Body of pancreas (tissue), 4 donors: ENCODE measurements around the gene SLC35F4. TPM values are rescaled to one million over a fixed set of nuclear protein-coding genes. Genes with fewer than 3 reads are reported as not detected.

Source experiments
- ATAC-seq: fragments of 150-250 bp; one replicate; pipeline ENCODE4 v1.9.1; 2016
- DNase-seq, 4 donors: peaks; one replicate each; pipeline ENCODE4 v3.0.0-alpha.2; 2019
- H3K27ac ChIP-seq, 4 donors: fragments of 200-600 bp; sonication (generic); 1 replicate in 3 of 4; 2 replicates in 1 of 4; pipeline versions ENCODE4 v1.5.1 to v1.6.1; 2016 to 2019; ENCODE audit warnings: mild to moderate bottlenecking in 1 of 4, mixed read lengths in 1 of 4, moderate library complexity in 1 of 4
- H3K27me3 ChIP-seq, 2 donors: fragments of 200-600 bp; sonication (generic); one replicate each; pipeline ENCODE4 v1.6.0; 2016; ENCODE audit warnings: mild to moderate bottlenecking in 1 of 2
- H3K36me3 ChIP-seq, 2 donors: fragments of 200-600 bp; sonication (generic); replicated peaks in 1 of 2; 2 replicates each; pipeline ENCODE4 v1.5.1; 2016; ENCODE audit warnings: low read depth in 2 of 2; ENCODE audit not compliant: insufficient read depth in 1 of 2
- H3K4me1 ChIP-seq: fragments of 200-600 bp; sonication (generic); one replicate; pipeline ENCODE4 v1.6.0; 2016
- H3K4me3 ChIP-seq, 2 donors: fragments of 200-600 bp; sonication (generic); 1 replicate in 1 of 2; 2 replicates in 1 of 2; pipeline ENCODE4 v1.5.1; 2016 to 2019
- H3K9me3 ChIP-seq, 3 donors: fragments of 200-600 bp; sonication (generic); 1 replicate in 2 of 3; 2 replicates in 1 of 3; pipeline ENCODE4 v1.5.1; 2016
- POLR2A ChIP-seq, 3 donors: fragments of 450-650 bp; IDR thresholded peaks; one replicate each; pipeline ENCODE4 v1.6.1; 2016; ENCODE audit warnings: antibody characterized with exemption in 3 of 3, mild to moderate bottlenecking in 2 of 3
- WGBS, 2 donors: methylation state at CpG; one replicate each; pipeline ENCODE4 v1.1.5; 2017; 5-methylcytosine and 5-hydroxymethylcytosine counted together
- intact Hi-C: fragments of 100-400 bp; cut with DNase I; formaldehyde crosslinking; loops from one replicate; pipeline ENCODE4 v1.15.1; 2023
- total RNA-seq, 2 donors: library from RNA; depleted of rRNA; stranded (reverse); fragments of >200 nt; gene quantifications; one replicate each; pipeline ENCODE4 v1.1.0, GENCODE V29; 2016
- TF ChIP-seq, protein P1 (sequence below), 7 experiments: fragments of 450-650 bp in 4 of 7; fragments of 200-600 bp in 3 of 7; sonication (generic) in 3 of 7; IDR thresholded peaks; one replicate each; pipeline ENCODE4 v1.5.1; 2016 to 2019; ENCODE audit warnings: antibody characterized with exemption in 7 of 7

SLC35F4 gene
- total RNA-seq, 2 donors from 2014 or later: not detected

GRCh38 chr14:57739516-57739915 lies 126.4 kb downstream of the SLC35F4 start:
- ATAC-seq: no peak
- H3K27ac ChIP-seq: peak overlapping the region in 3 of 4 donors; percentile 0 to 27 (median 2)
- H3K4me3 ChIP-seq: no peak overlapping the region
- no peaks in the 10 kb centered on the region for H3K36me3 ChIP-seq
- H3K9me3 ChIP-seq: no peaks in the 10 kb centered on the region
- no peaks in the 10 kb centered on the region for H3K4me1 ChIP-seq
- intact Hi-C loops: no loop called here
- 27 to 32% methylated on average over 2 of the region's 2 CpGs for WGBS, 2 donors
- H3K27me3 ChIP-seq: no peaks in the 10 kb centered on the region
- no peak for DNase-seq
- TF ChIP-seq POLR2A (IDR thresholded peaks at IDR 0.05): no peak
- TF ChIP-seq, protein P1, sequence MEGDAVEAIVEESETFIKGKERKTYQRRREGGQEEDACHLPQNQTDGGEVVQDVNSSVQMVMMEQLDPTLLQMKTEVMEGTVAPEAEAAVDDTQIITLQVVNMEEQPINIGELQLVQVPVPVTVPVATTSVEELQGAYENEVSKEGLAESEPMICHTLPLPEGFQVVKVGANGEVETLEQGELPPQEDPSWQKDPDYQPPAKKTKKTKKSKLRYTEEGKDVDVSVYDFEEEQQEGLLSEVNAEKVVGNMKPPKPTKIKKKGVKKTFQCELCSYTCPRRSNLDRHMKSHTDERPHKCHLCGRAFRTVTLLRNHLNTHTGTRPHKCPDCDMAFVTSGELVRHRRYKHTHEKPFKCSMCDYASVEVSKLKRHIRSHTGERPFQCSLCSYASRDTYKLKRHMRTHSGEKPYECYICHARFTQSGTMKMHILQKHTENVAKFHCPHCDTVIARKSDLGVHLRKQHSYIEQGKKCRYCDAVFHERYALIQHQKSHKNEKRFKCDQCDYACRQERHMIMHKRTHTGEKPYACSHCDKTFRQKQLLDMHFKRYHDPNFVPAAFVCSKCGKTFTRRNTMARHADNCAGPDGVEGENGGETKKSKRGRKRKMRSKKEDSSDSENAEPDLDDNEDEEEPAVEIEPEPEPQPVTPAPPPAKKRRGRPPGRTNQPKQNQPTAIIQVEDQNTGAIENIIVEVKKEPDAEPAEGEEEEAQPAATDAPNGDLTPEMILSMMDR (IDR thresholded peaks at IDR 0.05): no peak

GRCh38 chr14:57737598-57737997 lies 128.3 kb downstream of the SLC35F4 start:
- no peak overlapping the region for H3K27ac ChIP-seq
- no peaks in the 10 kb centered on the region for H3K9me3 ChIP-seq
- DNase-seq: no peak
- TF ChIP-seq, protein P1 (IDR thresholded peaks at IDR 0.05): no peak
- TF ChIP-seq POLR2A (IDR thresholded peaks at IDR 0.05): no peak
- intact Hi-C loops: no loop called here
- no peak for ATAC-seq
- no peaks in the 10 kb centered on the region for H3K27me3 ChIP-seq
- no peaks in the 10 kb centered on the region for H3K36me3 ChIP-seq
- 51 to 57% methylated on average over 3 of the region's 3 CpGs for WGBS, 2 donors
- no peak overlapping the region for H3K4me3 ChIP-seq
- peaks cover 1% of the 10 kb centered on the region for H3K4me1 ChIP-seq

DNA sequence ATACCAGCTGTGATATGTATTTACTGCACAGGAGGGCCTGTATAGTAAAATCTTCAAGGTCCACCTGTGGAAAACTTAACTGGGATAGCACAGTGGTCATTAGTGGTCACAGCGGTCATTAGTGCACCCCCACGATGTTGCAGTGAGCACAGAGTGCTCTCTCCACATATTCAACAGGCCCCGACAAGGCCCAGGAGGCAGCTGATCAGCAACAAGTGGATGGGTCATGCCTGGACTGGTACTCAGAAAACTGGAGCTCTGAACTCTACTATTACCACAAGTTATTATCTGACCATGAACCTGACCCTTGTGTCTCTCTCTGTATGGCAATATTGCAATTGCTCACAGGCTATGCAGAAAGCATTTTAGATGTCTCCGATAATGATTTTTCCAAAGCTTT lies 129.5 kb downstream of the SLC35F4 start:
- Histone ChIP-seq H3K9me3 (no peaks in the 10 kb centered on the region), H3K36me3 (no peaks in the 10 kb centered on the region), H3K4me1 (peaks cover 5% of the 10 kb centered on the region), H3K4me3 (no peak overlapping the region), H3K27ac (no peak overlapping the region), H3K27me3 (no peaks in the 10 kb centered on the region)
- 78 to 80% methylated on average over 4 of the region's 4 CpGs for WGBS, 2 donors
- no peak for ATAC-seq
- intact Hi-C loops: no loop called here
- TF ChIP-seq, protein P1 (IDR thresholded peaks at IDR 0.05): no peak
- no peak for TF ChIP-seq POLR2A (IDR thresholded peaks at IDR 0.05)
- no peak for DNase-seq

DNA sequence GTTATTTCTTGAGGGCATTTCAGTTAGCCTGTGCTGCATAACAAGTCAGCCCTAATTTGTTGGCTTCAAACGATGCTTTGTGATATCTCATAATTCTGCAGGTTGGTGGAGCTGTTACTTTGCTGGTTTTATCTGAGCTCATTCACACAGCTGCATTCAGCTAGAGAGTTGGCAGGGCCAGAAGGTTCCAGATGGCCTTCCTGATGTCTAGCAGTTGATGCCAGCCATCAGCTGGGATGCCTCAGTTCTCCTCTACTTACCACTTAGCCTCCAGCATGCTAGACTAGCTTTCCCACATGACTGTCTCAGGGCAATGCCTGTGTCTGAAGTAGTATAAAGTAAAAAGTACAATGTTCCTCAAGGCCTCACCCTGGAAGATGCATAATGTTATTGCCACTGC lies 130.6 kb downstream of the SLC35F4 start:
- no peak for ATAC-seq
- 59 to 73% methylated on average over 1 of the region's 1 CpG for WGBS, 2 donors
- Histone ChIP-seq H3K27ac (no peak overlapping the region), H3K9me3 (no peaks in the 10 kb centered on the region), H3K36me3 (no peaks in the 10 kb centered on the region), H3K27me3 (no peaks in the 10 kb centered on the region), H3K4me3 (no peak overlapping the region), H3K4me1 (peaks cover 5% of the 10 kb centered on the region)
- no peak for DNase-seq
- TF ChIP-seq, protein P1 (IDR thresholded peaks at IDR 0.05): no peak
- intact Hi-C loops: no loop called here

- DNase-seq: peak in 2 of 4 donors; percentile 14 to 15
- 14 to 22% methylated on average over 3 of the region's 3 CpGs for WGBS, 2 donors
- ATAC-seq: no peak
- intact Hi-C loops: no loop called here
- Histone ChIP-seq H3K36me3 (no peaks in the 10 kb centered on the region), H3K4me3 (no peak overlapping the region), H3K27ac (no peak overlapping the region), H3K4me1 (peaks cover 5% of the 10 kb centered on the region), H3K9me3 (no peaks in the 10 kb centered on the region), H3K27me3 (no peaks in the 10 kb centered on the region)
- TF ChIP-seq, protein P1 (IDR thresholded peaks at IDR 0.05): no peak
- no peak for TF ChIP-seq POLR2A (IDR thresholded peaks at IDR 0.05)
These were observed 133.2 kb downstream of the SLC35F4 start for GRCh38 chr14:57732463-57733285.
